AG10803 (cell line): ENCODE data around the gene HERPUD1.
"Not testable (repeated sequence)": the region's sequence is repeated elsewhere in the genome, so short reads cannot be mapped to it uniquely, and the experiment has no call there.

Experiments used
- DNase-seq: peaks from one replicate; pipeline ENCODE4 v3.0.0; 2010; ENCODE audit warnings: low read depth
- H3K4me3 ChIP-seq: 2 replicates; pipeline ENCODE4 v1.5.1; 2011; ENCODE audit warnings: mild to moderate bottlenecking, low read length, control low read depth
- CTCF ChIP-seq: conservative IDR thresholded peaks from 2 replicates; pipeline ENCODE4 v1.5.1; 2011; ENCODE audit warnings: mild to moderate bottlenecking, low read length, control low read depth, inconsistent platforms

Gene HERPUD1

GRCh38 chr16:56982695-56983094 lies 50.8 kb downstream of the HERPUD1 start:
- no peak for DNase-seq
- TF ChIP-seq CTCF = no peak
- no peak overlapping the region for H3K4me3 ChIP-seq

GRCh38 chr16:56983211-56983751 lies 51.3 kb downstream of the HERPUD1 start:
- DNase-seq = no peak
- H3K4me3 ChIP-seq = no peak overlapping the region
- TF ChIP-seq CTCF = no peak

- no peak for DNase-seq
- TF ChIP-seq CTCF = no peak
Observed at GRCh38 chr16:56984639-56985038, 52.7 kb downstream of the HERPUD1 start.

GRCh38 chr16:56985288-56985961 lies 53.5 kb downstream of the HERPUD1 start:
- H3K4me3 ChIP-seq = no peak overlapping the region
- TF ChIP-seq CTCF = no peak
- peak; percentile 88 for DNase-seq

More at GRCh38 chr16:56984639-56985038, 52.7 kb downstream of the HERPUD1 start:
- no peak overlapping the region for H3K4me3 ChIP-seq

- no peak overlapping the region for H3K4me3 ChIP-seq
- TF ChIP-seq CTCF = no peak
- DNase-seq = no peak
Observed at GRCh38 chr16:56985962-56986360, 54.0 kb downstream of the HERPUD1 start.

GRCh38 chr16:56986361-56986760 lies 54.4 kb downstream of the HERPUD1 start:
- no peak overlapping the region for H3K4me3 ChIP-seq
- TF ChIP-seq CTCF = no peak
- DNase-seq = no peak

- DNase-seq, H3K4me3 ChIP-seq: not testable (repeated sequence)
Observed at GRCh38 chr16:56986908-56987307, 55.0 kb downstream of the HERPUD1 start.
